GM21825 (cell line): ENCODE results near the gene SLC16A10.
"Not testable (repeated sequence)": the region's sequence is repeated elsewhere in the genome, so short reads cannot be mapped to it uniquely, and the experiment has no call there.

Experiments used
- ATAC-seq: cut with Tn5 transposase; IDR thresholded peaks from one replicate; pipeline ENCODE4 v1.9.1; 2021; ENCODE audit warnings: mild to moderate bottlenecking, moderate library complexity; ENCODE audit not compliant: unreplicated experiment

The SLC16A10 gene

DNA sequence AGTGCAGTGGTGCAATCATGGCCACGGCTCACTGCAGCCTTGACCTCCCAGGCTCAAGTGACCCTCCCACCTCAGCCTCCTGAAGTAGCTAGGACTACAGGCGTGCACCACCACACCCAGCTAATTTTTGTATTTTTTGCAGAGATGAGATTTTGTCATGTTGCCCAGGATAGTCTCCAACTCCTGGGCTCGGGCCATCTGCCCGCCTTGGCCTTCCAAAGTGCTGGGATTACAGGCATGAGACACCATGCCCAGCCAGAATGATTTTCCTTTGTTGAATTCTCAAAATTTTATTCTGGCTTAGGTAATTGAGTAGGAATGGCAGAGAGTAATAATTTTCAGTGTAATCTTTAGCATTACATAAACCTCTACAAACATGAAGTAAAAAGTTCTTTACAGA lies 37.1 kb downstream of the SLC16A10 start:
- no peak for ATAC-seq

DNA sequence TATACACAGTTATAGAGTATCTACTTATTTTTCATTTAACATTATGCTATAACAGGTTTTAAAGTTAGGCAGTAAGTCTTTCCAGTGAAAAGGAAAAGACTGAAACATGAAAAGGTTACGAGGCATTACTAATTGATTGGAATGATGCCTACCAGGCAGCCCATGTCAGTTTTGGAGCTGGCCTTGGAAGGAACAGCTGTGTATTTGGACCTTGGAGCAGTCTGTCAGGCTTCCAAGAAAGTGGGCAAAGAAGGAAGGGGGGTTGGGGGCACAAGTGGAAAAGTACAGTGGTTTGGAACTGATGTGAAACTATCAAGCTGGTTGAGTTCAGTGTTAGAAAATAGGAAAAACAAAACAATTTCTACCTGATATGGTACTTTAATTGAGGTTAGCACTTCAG lies 41.7 kb downstream of the SLC16A10 start:
- ATAC-seq = no peak

GRCh38 chr6:111131018-111131417 lies 43.7 kb downstream of the SLC16A10 start:
- ATAC-seq = not testable (repeated sequence)

- ATAC-seq = not testable (repeated sequence)
These were observed 45.4 kb downstream of the SLC16A10 start for GRCh38 chr6:111132669-111133068.

DNA sequence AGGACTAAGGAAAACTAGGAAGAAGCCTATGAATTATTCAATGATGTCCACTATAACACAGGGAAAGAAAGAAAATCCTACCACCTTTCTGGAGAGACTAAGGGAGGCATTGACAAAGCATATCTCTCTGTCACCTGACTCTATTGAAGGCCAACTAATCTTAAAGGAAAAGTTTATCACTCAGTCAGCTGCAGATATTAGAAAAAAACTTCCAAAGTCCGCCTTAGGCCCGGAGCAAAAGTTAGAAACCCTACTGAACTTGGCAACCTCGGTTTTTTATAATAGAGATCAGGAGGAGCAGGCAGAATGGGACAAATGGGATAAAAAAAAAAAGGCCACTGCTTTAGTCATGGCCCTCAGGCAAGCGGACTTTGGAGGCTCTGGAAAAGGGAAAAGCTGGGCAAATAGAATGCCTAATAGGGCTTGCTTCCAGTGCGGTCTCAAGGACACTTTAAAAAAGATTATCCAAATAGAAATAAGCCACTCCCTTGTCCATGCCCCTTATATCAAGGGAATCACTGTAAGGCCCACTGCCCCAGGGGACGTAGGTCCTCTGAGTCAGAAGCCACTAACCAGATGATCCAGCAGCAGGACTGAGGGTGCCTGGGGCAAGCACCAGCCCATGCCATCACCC lies 47.0 kb downstream of the SLC16A10 start:
- ATAC-seq = not testable (repeated sequence)

- ATAC-seq = not testable (repeated sequence)
These were observed 50.3 kb downstream of the SLC16A10 start for GRCh38 chr6:111137489-111138093.

GRCh38 chr6:111147440-111147839 lies 60.1 kb downstream of the SLC16A10 start:
- no peak for ATAC-seq

GRCh38 chr6:111148110-111148509 lies 60.8 kb downstream of the SLC16A10 start:
- no peak for ATAC-seq

GRCh38 chr6:111150577-111150976 lies 63.3 kb downstream of the SLC16A10 start:
- ATAC-seq = no peak

DNA sequence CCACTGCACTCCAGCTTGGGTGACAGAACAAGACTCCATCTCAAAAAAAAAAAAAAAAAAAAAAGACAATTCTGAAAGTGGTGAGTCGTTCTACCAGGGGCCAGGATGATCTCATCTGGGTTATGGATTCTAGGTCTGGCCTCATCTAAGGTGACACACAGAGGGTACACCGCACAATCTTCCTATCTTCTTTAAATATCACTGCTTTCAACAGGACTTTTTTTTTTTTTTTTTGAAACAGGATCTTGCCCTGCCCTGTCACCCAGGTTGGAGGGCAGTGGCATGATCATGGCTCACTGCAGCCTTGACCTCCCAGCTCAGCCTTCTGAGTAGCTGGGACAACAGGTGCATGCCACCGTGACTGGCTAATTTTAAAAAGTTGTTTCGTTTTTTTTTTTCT lies 67.7 kb downstream of the SLC16A10 start:
- ATAC-seq = no peak

DNA sequence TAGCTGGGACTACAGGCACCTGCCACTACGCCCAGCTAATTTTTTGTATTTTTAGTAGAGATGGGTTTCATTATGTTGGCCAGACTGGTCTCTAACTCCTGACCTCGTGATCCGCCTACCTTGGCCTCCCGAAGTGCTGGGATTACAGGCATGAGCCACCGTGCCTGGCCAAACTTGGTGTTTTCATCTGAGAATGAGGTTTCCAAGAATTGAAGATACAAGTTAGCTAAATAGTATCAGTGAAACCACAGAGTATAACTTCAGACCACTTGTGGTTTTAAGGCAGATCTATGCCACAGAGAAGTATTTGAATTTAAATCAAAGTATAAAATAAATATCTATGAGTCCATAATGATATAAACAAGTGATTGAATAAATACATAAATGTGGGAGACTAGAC lies 70.1 kb downstream of the SLC16A10 start:
- no peak for ATAC-seq

DNA sequence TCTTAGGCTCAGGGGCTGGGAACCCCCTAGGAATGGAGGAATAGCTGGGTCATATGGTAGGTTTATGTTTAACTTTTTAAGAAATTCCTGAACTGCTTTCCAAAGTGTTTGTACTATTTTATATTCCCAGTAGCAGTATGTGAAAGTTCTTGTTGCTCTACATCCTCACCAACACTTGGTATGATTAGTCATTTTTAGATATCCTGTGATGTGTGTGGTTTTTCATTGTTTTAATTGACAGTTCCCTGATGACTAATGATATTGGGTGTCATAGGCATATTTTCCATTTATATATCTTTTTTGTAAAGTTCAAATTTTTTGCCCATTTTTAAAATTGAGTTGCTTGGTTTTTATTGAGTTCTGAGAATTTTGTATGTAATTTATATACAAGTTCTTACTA lies 72.3 kb downstream of the SLC16A10 start:
- no peak for ATAC-seq

GRCh38 chr6:111161650-111162049 lies 74.3 kb downstream of the SLC16A10 start:
- ATAC-seq = no peak

- no peak for ATAC-seq
These were observed 75.2 kb downstream of the SLC16A10 start for GRCh38 chr6:111162504-111162903.

- peak; percentile 58 for ATAC-seq
These were observed 84.5 kb downstream of the SLC16A10 start for GRCh38 chr6:111171577-111172400.

DNA sequence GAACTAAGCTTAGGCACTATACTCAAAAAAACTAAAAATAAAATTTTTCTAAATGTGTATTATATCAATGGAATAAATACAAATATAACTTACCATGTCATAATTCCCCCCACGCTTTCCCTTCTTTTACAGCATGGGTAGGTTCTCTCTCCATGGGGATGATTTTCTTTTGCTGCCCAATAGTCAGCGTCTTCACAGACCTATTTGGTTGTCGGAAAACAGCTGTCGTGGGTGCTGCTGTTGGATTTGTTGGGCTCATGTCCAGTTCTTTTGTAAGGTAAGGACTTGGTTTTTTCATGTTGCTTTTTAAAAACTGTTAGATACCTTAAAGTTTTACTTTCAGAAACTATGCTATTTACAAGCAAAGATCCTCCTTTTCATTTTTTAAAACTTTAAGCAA lies 85.3 kb downstream of the SLC16A10 start:
- ATAC-seq = no peak

DNA sequence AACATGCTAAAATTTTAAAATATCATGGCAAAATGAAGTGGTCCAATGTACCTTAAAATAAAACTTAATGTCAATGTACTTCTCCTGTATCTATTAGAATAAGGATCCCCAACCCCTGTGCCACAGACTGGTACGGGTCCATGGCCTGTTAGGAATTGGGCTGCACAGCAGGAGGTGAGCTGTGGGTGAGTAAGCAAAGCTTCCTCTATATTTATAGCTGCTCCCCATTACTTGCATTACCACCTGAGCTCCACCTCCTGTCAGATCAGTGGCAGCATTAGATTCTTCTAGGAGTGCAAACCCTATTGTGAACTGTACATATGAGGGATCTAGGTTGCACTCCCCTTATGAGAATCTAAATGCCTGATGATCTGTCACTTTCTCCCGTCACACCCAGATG lies 86.0 kb downstream of the SLC16A10 start:
- no peak for ATAC-seq

- no peak for ATAC-seq
These were observed 86.6 kb downstream of the SLC16A10 start for GRCh38 chr6:111173946-111174345.

DNA sequence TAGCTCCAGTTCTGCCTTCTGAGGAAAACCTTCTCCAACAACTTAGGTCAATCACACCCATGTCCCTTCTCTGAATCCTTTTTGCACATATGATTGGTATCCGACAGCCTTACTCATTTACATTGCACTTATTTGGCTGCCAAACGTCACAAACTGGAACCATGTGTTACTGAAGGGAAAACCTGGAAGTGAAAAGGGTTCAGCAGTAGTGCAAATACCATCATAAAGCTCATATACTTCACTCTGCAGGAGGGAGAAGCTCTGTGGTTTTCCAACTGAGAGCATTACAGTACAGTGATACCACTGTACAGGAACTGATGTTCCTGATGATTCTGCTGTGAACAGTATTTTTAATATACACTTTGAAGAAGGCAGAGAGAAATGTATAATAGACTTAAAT lies 87.8 kb downstream of the SLC16A10 start:
- ATAC-seq = no peak

GRCh38 chr6:111176038-111176759 lies 88.9 kb downstream of the SLC16A10 start:
- ATAC-seq = no peak

DNA sequence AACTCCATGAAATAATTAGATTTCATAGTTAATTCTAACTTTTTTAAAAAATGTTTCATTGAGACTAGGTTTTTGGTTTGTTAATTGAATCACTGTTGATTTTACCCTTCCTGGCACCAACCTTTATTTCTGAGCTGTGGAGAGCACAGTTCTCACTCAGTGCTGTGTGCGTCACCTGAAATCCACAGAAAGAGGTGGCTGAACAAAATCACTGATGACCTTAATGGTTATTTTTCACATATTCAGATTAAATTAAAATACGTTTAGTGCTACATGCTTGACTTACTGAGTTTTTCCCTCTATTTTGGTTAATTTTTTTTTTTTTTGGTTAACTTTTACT lies 89.4 kb downstream of the SLC16A10 start:
- ATAC-seq = no peak
